ENCODE data around the gene S100A10.

Gene S100A10

GRCh38 chr1:151988405-151988923, 5.2 kb downstream of the S100A10 start:
- no peak for DNase-seq (ENCODE audit: low read depth in 4 of 4, low spot score in 1 of 4)

- no peak for DNase-seq (ENCODE audit: low read depth in 4 of 4, low spot score in 1 of 4)
Observed at GRCh38 chr1:151986501-151987190, 7.0 kb downstream of the S100A10 start.

- DNase-seq (ENCODE audit: low read depth in 4 of 4, low spot score in 1 of 4) = no peak
Observed at GRCh38 chr1:151985768-151986167, 7.9 kb downstream of the S100A10 start.

- DNase-seq (ENCODE audit: low read depth in 4 of 4, low spot score in 1 of 4) = no peak
Observed at GRCh38 chr1:151985270-151985669, 8.4 kb downstream of the S100A10 start.

GRCh38 chr1:151984313-151984956, 9.2 kb downstream of the S100A10 start:
- no peak for DNase-seq (ENCODE audit: low read depth in 4 of 4, low spot score in 1 of 4)

GRCh38 chr1:151982300-151983005, 11.2 kb downstream of the S100A10 start:
- no peak for DNase-seq (ENCODE audit: low read depth in 4 of 4, low spot score in 1 of 4)

- no peak for DNase-seq (ENCODE audit: low read depth in 4 of 4, low spot score in 1 of 4)
Observed at GRCh38 chr1:151981178-151981525, 12.5 kb downstream of the S100A10 start.

- DNase-seq (ENCODE audit: low read depth in 4 of 4, low spot score in 1 of 4) = no peak
Observed at GRCh38 chr1:151980287-151981177, 13.1 kb downstream of the S100A10 start.

GRCh38 chr1:151978922-151979321, 14.7 kb downstream of the S100A10 start:
- no peak for DNase-seq (ENCODE audit: low read depth in 4 of 4, low spot score in 1 of 4)

- no peak for DNase-seq (ENCODE audit: low read depth in 4 of 4, low spot score in 1 of 4)
Observed at GRCh38 chr1:151977662-151978230, 15.9 kb downstream of the S100A10 start.

GRCh38 chr1:151976858-151977257, 16.8 kb downstream of the S100A10 start:
- DNase-seq (ENCODE audit: low read depth in 4 of 4, low spot score in 1 of 4) = no peak

GRCh38 chr1:151976015-151976343, 17.7 kb downstream of the S100A10 start:
- no peak for DNase-seq (ENCODE audit: low read depth in 4 of 4, low spot score in 1 of 4)

GRCh38 chr1:151975311-151976014, 18.2 kb downstream of the S100A10 start:
- DNase-seq (ENCODE audit: low read depth in 4 of 4, low spot score in 1 of 4) = no peak

- peak in 1 of 4 experiments; percentile 23 for DNase-seq (ENCODE audit: low read depth in 4 of 4, low spot score in 1 of 4)
Observed at GRCh38 chr1:151972542-151973248, 21.0 kb downstream of the S100A10 start.

GRCh38 chr1:151970626-151971025, 23.0 kb downstream of the S100A10 start:
- DNase-seq (ENCODE audit: low read depth in 4 of 4, low spot score in 1 of 4) = no peak

GRCh38 chr1:151970128-151970527, 23.5 kb downstream of the S100A10 start:
- no peak for DNase-seq (ENCODE audit: low read depth in 4 of 4, low spot score in 1 of 4)

- no peak for DNase-seq (ENCODE audit: low read depth in 4 of 4, low spot score in 1 of 4)
Observed at GRCh38 chr1:151968791-151969399, 24.8 kb downstream of the S100A10 start.

GRCh38 chr1:151968058-151968457, 25.6 kb downstream of the S100A10 start:
- DNase-seq (ENCODE audit: low read depth in 4 of 4, low spot score in 1 of 4) = peak in 1 of 4 experiments; percentile 20

- DNase-seq (ENCODE audit: low read depth in 4 of 4, low spot score in 1 of 4) = no peak
Observed at GRCh38 chr1:151967091-151967490, 26.6 kb downstream of the S100A10 start.
